Measurements from ENCODE around the gene SLC30A1. TPM values are rescaled to one million over a fixed set of nuclear protein-coding genes. Genes with fewer than 3 reads are reported as not detected.

SLC30A1 gene
- total and polyA plus RNA-seq, 10 of the 15 experiments (the other 5 are each of a cell fraction or from before 2014, with no cell fraction given): 3.5 to 14.1 (median 8.8) TPM

- ATAC-seq (no peak), FAIRE-seq (no peak), DNase-seq (ENCODE audit: low read depth, low spot score) (no peak)
- ChIA-PET RAD21 (ENCODE audit: unreplicated experiment) (interaction anchor here (0.7 to 2.4 kb wide), 5 partner anchors 8 to 66 kb away, joined by 3 to 11 read pairs (median 7); no protein-coding TSS in a partner anchor), SMC1A (ENCODE audit: uncharacterized antibody, unreplicated experiment) (interaction anchor here (0.5 to 1.5 kb wide), 6 partner anchors 11 to 1241 kb away, joined by 3 to 8 read pairs (median 4); no protein-coding TSS in a partner anchor), POLR2A (interaction anchor here (1.2 to 1.3 kb wide), 2 partner anchors 45 to 62 kb away, joined by 3 to 5 read pairs; no protein-coding TSS in a partner anchor), CTCF (interaction anchor here (0.6 to 2.7 kb wide), 11 partner anchors 26 to 455 kb away, joined by 3 to 15 read pairs (median 3); partner anchors contain the start of genes DTL and INTS7)
- Histone ChIP-seq H3K36me3 (ENCODE audit: control insufficient read depth in 2 of 2, insufficient read depth in 2 of 2, low read length in 1 of 2) (peaks cover 0 to 4% of the 10 kb centered on the region in 2 experiments; a peak in 1 of 4 replicates), H3K9me3 (replicated peaks; ENCODE audit: control insufficient read depth, insufficient read depth, low read length) (no peaks in the 10 kb centered on the region), H3K79me2 (ENCODE audit: control insufficient read depth, insufficient read depth, low read length) (peaks cover 37% of the 10 kb centered on the region), H3K9ac (ENCODE audit: control insufficient read depth, insufficient read depth, low read length) (no peak overlapping the region; the same call in 1 of the 2 replicates), H2AFZ (ENCODE audit: control insufficient read depth, low read depth, low read length) (no peak overlapping the region), H4K20me1 (ENCODE audit: control insufficient read depth, insufficient read depth) (no peaks in the 10 kb centered on the region), H3K4me3 (no peak overlapping the region), H3K4me1 (ENCODE audit: control insufficient read depth, insufficient read depth, low read length) (peaks cover 23% of the 10 kb centered on the region), H3K27ac (ENCODE audit: control insufficient read depth, insufficient read depth) (no peak overlapping the region), H3K4me2 (ENCODE audit: control insufficient read depth, insufficient read depth) (peak overlapping the region; percentile 93), H3K27me3 (replicated peaks in 1 of 2; ENCODE audit: control insufficient read depth in 2 of 2, insufficient read depth in 2 of 2, low read length in 1 of 2) (no peaks in the 10 kb centered on the region)
- WGBS (ENCODE audit: insufficient coverage, insufficient replicate concordance, low lambda C conversion rate, missing lambda C conversion rate): 100% methylated on average over 1 of the region's 1 CpG
- no TSS peak for BruUV-seq (replicated peaks)
- intact Hi-C loops (cut with micrococcal nuclease; ENCODE audit: unreplicated experiment) (no loop called here), in situ Hi-C loops (cut with MboI) (no loop called here)
- TF ChIP-seq E4F1 (IDR thresholded peaks at IDR 0.05; ENCODE audit: borderline replicate concordance, partially characterized antibody) (no peak), SRF (IDR thresholded peaks at IDR 0.05; ENCODE audit: low read depth in 2 of 2, low read length in 2 of 2) (no peak), NRF1 (conservative IDR thresholded peaks at IDR 0.05; ENCODE audit: low read depth, low read length) (no peak), BCLAF1 (IDR thresholded peaks at IDR 0.05) (no peak), PML (IDR thresholded peaks at IDR 0.05; ENCODE audit: low read length) (no peak), ATF2 (IDR thresholded peaks at IDR 0.05; ENCODE audit: low read length) (no peak), CEBPZ (IDR thresholded peaks at IDR 0.05; ENCODE audit: low read depth, low read length) (no peak), RAD51 (IDR thresholded peaks at IDR 0.05) (no peak), PAX5 (IDR thresholded peaks at IDR 0.05; ENCODE audit: borderline replicate concordance, low read depth, low read length) (no peak), PBX3 (IDR thresholded peaks at IDR 0.05; ENCODE audit: insufficient replicate concordance, low read depth, low read length) (no peak)
Measured at GRCh38 chr1:211580303-211580687, 1.3 kb upstream of the SLC30A1 start.
